Neural cell (in vitro differentiated cells): ENCODE results near the gene TIGD1.

Source experiments
- CTCF ChIP-seq: fragments of 450-650 bp; IDR thresholded peaks from 2 replicates; pipeline ENCODE4 v1.5.1; 2014; ENCODE audit warnings: antibody characterized with exemption, mild to moderate bottlenecking, moderate library complexity; ENCODE audit not compliant: poor library complexity, severe bottlenecking
- EP300 ChIP-seq: fragments of 450-650 bp; conservative IDR thresholded peaks from 2 replicates; pipeline ENCODE4 v1.6.1; 2014; ENCODE audit warnings: antibody characterized with exemption, mild to moderate bottlenecking, moderate library complexity; ENCODE audit not compliant: poor library complexity, severe bottlenecking
- EZH2 ChIP-seq: fragments of 200-600, 300-800 bp; shearing (Covaris generic), sonication (generic); IDR thresholded peaks from 2 replicates; pipeline ENCODE4 v1.6.1; 2014; ENCODE audit warnings: antibody characterized with exemption, low read length, borderline replicate concordance, mild to moderate bottlenecking; ENCODE audit not compliant: insufficient read depth, poor library complexity, severe bottlenecking
- MXI1 ChIP-seq: fragments of 450-650 bp; conservative IDR thresholded peaks from 2 replicates; pipeline ENCODE4 v1.6.1; 2014; ENCODE audit warnings: antibody characterized with exemption, mild to moderate bottlenecking; ENCODE audit not compliant: poor library complexity, severe bottlenecking
- POLR2AphosphoS5 ChIP-seq: IDR thresholded peaks from 2 replicates; pipeline ENCODE4 v1.6.1; 2012
- RAD21 ChIP-seq: fragments of 450-650 bp; conservative IDR thresholded peaks from 2 replicates; pipeline ENCODE4 v1.6.1; 2014; ENCODE audit warnings: antibody characterized with exemption, mild to moderate bottlenecking, moderate library complexity
- REST ChIP-seq: IDR thresholded peaks from 2 replicates; pipeline ENCODE4 v1.6.1; 2012; ENCODE audit warnings: borderline replicate concordance
- SMC3 ChIP-seq: fragments of 450-650 bp; conservative IDR thresholded peaks from 2 replicates; pipeline ENCODE4 v1.6.1; 2014; ENCODE audit warnings: antibody characterized with exemption, mild to moderate bottlenecking, moderate library complexity; ENCODE audit not compliant: poor library complexity
- TAF1 ChIP-seq: IDR thresholded peaks from 2 replicates; pipeline ENCODE4 v1.6.1; 2012; ENCODE audit warnings: low read depth

- TF ChIP-seq MXI1 (no peak), CTCF (no peak), EP300 (no peak), POLR2AphosphoS5 (no peak), SMC3 (no peak), REST (no peak), EZH2 (no peak), TAF1 (no peak), RAD21 (no peak)
Measured at GRCh38 chr2:232543928-232544631, 6.3 kb downstream of the TIGD1 start.
